ENCODE data around the gene GTF3C4. TPM values are rescaled to one million over a fixed set of nuclear protein-coding genes. Genes with fewer than 3 reads are reported as not detected.
"Not testable (repeated sequence)": the region's sequence is repeated elsewhere in the genome, so short reads cannot be mapped to it uniquely, and the experiment has no call there.

GTF3C4 gene
- total RNA-seq, 1 donor from 2014 or later = 10.6 TPM

DNA sequence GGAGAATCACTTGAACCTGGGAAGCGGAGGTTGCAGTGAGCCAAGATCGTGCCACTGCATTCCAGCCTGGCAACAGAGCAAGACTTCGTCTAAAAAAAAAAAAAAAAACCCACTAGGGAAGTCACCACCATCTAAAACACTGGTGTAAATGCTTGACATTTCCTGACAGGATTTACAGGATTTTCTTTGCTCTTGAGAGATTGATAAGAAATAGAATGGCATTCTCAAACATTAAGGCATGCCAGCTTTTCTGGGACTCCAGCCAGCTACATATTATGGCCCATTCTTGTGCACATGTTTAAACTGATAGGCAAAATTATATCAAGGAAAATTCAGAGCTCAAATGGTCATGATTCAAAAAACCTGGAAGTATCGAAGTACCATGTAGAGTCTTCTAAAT lies 28.7 kb downstream of the GTF3C4 start:
- peak; percentile 66 for DNase-seq (ENCODE audit: low spot score)

- no peak for DNase-seq (ENCODE audit: low spot score)
Measured at GRCh38 chr9:132699956-132700355, 29.7 kb downstream of the GTF3C4 start.

DNA sequence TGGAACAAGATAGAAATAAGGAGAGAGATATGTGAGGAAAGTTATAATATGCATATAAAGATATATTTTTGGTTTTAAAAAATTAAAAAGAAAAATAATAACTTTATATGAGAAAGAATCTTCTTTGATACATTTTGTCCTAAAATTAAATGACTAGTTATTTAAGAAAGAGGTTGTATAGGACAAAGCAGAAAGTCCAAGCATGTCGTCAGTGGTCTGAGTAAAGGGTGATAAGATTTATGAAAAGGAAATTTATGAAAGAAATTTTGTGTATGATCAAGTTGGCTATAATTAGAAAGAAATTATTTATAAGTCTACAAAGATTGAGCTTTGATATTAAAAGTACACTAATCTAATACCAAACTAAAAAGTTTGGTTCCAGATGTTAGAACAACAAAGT lies 32.0 kb downstream of the GTF3C4 start:
- DNase-seq (ENCODE audit: low spot score) = no peak

GRCh38 chr9:132703336-132703735 lies 33.1 kb downstream of the GTF3C4 start:
- DNase-seq (ENCODE audit: low spot score) = no peak

GRCh38 chr9:132708239-132708638 lies 38.0 kb downstream of the GTF3C4 start:
- no peak for DNase-seq (ENCODE audit: low spot score)

DNA sequence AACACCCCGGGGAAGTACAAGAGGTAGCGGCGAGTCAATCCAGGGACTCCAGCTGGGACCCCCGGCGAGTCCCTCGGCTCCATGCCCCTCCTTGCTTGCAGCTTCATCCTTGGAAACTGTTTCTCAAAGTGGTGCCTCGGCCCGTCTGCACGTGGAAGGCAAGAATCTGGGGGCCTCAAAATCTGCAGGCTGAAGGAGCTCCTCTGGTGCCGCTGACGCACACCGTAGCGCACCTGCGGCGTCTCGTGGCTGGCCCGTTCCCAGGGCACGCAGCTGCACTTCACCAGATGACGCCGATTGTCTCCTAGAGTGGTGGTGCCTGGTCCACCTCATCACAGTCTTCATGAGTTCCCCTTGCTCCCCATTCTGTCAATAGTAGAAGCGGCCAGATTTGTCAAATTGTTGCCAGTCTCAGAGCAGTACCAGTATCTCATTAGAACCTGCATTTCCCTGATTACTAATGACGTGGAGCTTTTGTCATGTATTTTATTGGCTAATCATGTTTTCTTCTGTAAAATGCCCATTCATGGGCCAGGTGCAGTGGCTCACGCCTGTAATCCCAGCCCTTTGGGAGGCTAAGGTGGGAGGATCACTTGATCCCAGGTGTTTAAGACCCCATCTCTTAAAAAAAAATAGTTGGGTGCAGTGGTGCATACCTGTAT lies 38.6 kb downstream of the GTF3C4 start:
- DNase-seq (ENCODE audit: low spot score) = no peak

GRCh38 chr9:132710333-132710732 lies 40.1 kb downstream of the GTF3C4 start:
- no peak for DNase-seq (ENCODE audit: low spot score)

- not testable (repeated sequence) for DNase-seq (ENCODE audit: low spot score)
Measured at GRCh38 chr9:132711152-132711551, 40.9 kb downstream of the GTF3C4 start.

GRCh38 chr9:132711846-132712245 lies 41.6 kb downstream of the GTF3C4 start:
- DNase-seq (ENCODE audit: low spot score) = no peak

- DNase-seq (ENCODE audit: low spot score) = no peak
Measured at GRCh38 chr9:132712753-132713152, 42.5 kb downstream of the GTF3C4 start.

- DNase-seq (ENCODE audit: low spot score) = no peak
Measured at GRCh38 chr9:132716007-132716406, 45.7 kb downstream of the GTF3C4 start.

DNA sequence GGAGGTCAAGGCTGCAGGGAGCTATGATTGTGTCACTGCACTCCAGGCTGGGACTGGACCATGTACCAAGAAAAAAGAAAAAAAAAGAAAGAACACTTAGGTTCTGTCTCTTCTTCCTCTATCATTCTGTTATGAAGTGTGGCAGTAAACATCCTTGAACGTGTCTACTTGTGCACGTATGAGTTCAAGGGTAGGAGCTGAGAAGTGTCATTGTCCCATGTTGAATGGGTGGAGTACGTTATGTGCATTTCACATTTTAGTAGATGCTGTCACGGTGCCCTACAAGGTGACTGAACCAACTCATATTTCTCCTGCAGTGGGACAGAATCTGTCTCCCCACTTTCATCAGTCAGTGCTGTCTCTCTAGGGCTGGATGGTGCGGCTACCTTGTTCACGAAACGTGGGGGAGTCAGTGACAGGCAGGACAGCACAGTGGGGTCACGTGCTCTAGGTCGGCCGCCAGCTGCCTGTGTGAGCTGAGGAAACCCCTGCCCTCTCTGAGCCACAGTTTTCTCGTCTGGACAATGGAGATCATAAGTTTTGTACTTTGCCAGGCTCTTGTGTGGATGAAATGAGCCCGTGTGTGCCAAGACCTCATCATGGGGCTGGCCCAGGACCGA lies 47.2 kb downstream of the GTF3C4 start:
- no peak for DNase-seq (ENCODE audit: low spot score)

DNA sequence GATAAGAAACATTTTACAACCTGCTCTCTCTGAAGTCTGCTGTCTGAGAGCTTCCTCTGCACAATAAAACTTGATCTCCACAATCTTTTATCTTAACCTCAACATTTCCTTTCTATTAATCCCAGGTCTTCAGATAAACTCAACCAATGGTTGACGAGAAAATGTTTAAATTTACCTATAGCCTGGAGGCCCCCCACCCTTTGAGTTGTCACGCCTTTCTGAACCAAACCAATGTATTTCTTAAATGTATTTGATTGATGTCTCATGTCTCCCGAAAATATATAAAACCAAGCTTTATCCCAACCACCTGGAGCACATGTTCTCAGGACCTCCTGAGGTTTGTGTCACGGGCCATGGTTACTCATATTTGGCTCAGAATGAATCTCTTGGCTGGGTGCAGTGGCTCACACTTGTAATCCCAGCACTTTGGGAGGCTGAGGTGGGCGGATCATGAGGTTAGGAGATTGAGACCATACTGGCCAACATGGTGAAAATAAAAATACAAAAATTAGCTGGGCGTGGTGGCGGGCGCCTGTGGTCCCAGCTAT lies 48.2 kb downstream of the GTF3C4 start:
- DNase-seq (ENCODE audit: low spot score) = not testable (repeated sequence)

DNA sequence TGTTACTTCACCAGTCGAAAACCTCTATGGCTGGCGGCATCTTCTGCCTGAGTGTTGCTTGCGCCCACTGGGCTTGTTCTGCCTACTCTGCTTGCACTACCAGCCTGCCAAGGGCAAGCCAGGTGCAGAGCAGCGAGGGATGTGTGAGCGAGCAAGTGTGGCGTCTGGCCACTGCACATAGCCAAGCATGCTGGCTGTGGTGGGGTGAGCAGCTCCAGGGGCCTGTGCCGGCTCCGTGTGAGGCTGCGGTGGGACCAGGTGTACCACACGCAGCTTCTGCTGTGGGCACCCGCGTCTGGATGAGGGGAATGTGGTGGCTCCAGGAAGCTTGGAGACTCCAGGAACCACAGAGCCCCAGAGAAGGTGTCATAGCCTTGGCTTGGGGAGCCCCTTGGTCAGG lies 51.4 kb downstream of the GTF3C4 start:
- DNase-seq (ENCODE audit: low spot score) = no peak

GRCh38 chr9:132722564-132723065 lies 52.4 kb downstream of the GTF3C4 start:
- DNase-seq (ENCODE audit: low spot score) = no peak

DNA sequence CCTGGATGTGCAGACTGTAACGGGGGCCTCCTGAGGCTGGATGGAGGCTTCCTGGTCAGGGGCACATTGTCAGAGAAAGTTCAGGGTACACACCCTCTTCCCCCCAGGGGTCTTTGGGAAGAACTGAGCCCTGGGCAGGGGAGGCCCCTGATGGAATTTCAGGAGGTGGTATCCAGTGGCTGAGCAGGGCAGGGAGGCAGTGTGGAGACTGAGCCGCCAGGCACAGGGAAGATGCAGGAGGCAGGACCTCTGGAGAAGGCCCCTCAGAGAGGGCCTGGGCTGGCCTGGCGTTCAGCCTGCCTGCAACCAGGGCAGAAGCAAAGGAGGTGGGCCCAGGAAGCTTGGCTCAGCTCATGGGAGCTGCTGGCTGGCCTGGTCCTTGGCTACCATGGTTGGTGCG lies 53.5 kb downstream of the GTF3C4 start:
- no peak for DNase-seq (ENCODE audit: low spot score)

- DNase-seq (ENCODE audit: low spot score) = no peak
Measured at GRCh38 chr9:132725306-132725705, 55.0 kb downstream of the GTF3C4 start.

- no peak for DNase-seq (ENCODE audit: low spot score)
Measured at GRCh38 chr9:132726576-132727130, 56.4 kb downstream of the GTF3C4 start.

DNA sequence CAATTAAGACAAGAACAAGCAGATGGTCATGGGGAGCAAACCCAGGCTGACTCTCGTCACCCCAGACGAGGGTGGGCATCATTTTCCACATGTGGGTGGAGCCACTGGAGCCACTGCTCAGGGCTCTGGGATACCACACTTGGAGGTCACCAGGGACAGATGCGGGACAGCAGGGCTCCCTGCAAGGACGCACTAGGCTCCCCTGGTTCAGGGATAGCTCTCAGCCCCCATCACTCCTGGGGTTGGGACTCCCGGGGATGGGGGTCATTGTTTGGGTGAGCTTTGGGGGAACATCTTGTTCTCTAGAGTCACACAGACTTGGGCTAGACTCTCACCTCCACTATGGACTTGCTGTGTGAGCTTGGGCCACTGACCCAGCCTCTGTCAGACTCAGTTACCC lies 57.8 kb downstream of the GTF3C4 start:
- DNase-seq (ENCODE audit: low spot score) = no peak

GRCh38 chr9:132728497-132728896 lies 58.2 kb downstream of the GTF3C4 start:
- DNase-seq (ENCODE audit: low spot score) = no peak

- no peak for DNase-seq (ENCODE audit: low spot score)
Measured at GRCh38 chr9:132729235-132729890, 59.1 kb downstream of the GTF3C4 start.
